GM19324 (cell line): Measurements from ENCODE around the gene TBX10.
"Not testable (repeated sequence)": the region's sequence is repeated elsewhere in the genome, so short reads cannot be mapped to it uniquely, and the experiment has no call there.

Experiments
- ATAC-seq: cut with Tn5 transposase; IDR thresholded peaks from one replicate; pipeline ENCODE4 v1.9.1; 2021; ENCODE audit warnings: mild to moderate bottlenecking, moderate library complexity; ENCODE audit not compliant: unreplicated experiment, low FRiP score

Gene TBX10

GRCh38 chr11:67639438-67639859 lies at the start of gene TBX10:
Gene TBX10 (minus strand): TSS chr11:67639763. CDS start chr11:67639472, 291 bp downstream.
- ATAC-seq: no peak

- ATAC-seq: no peak
Observed at GRCh38 chr11:67689178-67689577, 49.6 kb upstream of the TBX10 start.

DNA sequence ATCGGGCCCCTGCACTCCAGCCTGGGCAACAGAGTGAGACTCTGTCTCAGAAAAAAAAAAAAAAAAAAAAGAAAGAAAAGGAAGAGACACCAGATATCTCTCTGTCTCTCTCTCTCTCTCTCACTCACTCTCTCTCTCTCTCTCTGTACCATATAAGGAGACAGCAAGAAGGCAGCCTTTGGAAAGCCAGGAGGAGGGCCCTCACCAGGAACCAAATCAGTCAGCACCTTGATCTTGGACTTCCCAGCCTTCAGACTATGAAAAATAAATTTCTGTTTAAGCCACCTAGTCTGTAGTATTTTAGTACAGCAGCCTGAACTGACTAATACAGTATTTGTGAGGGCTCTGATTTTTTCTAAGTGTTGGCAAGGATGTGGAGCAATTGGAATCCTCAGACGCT lies 48.4 kb upstream of the TBX10 start:
- ATAC-seq: no peak

- ATAC-seq: not testable (repeated sequence)
Observed at GRCh38 chr11:67685641-67686332, 46.2 kb upstream of the TBX10 start.

- ATAC-seq: not testable (repeated sequence)
Observed at GRCh38 chr11:67682126-67683034, 42.8 kb upstream of the TBX10 start.

DNA sequence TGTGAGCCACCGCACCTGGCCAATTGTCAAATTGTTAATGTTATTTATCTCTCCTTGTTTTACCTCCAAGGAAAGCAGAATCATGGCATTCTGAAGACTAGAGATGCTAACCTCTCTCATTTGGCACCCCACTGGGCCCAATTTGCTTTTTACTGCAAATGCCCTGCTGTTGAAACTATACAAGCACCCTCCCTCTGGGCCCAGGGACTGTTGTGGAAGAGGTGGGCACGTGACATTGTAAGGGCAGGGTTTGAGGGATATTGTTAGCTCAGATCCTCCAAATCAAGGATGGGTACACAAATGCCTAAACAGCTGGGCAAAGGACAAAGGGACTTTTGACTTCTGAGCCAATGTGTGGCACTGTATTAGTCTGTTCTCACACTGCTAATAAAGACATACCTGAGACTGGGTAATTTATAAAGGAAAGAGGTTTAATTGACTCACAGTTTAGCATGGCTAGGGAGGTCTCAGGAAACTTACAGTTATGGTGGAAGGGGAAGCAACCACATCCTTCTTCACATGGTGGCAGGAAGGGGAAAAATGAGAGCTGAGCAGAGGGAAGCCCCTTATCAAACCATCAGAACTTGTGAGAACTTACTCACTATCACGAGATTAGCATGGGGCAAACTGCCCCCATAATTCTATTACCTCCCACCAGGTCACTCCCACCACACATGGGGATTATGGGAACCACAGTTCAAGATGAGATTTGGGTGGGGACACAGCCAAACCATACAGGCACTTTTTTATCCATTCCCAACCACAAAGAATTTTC lies 41.3 kb upstream of the TBX10 start:
- ATAC-seq: no peak

GRCh38 chr11:67675058-67675747 lies 35.6 kb upstream of the TBX10 start:
- no peak for ATAC-seq

- ATAC-seq: no peak
Observed at GRCh38 chr11:67674442-67674871, 34.9 kb upstream of the TBX10 start, which contains the start of gene ALDH3B2. Gene ALDH3B2 (minus strand): TSS chr11:67674623. CDS start chr11:67666935, 7,688 bp downstream.

- ATAC-seq: no peak
Observed at GRCh38 chr11:67673902-67674301, 34.3 kb upstream of the TBX10 start.

GRCh38 chr11:67673358-67673757 lies 33.8 kb upstream of the TBX10 start:
- no peak for ATAC-seq

DNA sequence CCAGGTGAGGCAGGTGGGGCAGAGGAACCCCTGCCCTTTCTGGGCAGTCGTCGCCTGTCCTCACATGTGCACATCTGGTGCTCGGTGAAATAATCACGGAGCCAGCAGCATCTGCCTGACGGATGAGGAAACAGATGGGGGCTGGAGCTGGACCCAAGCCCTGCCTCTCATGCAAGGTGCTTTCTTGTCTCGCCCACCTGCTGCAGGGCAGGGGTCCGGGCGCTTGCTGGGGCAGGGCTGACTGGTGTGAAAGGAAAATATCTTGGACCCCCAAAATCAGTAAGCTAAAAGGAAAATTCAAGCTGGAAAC lies 31.6 kb upstream of the TBX10 start:
- ATAC-seq: no peak

DNA sequence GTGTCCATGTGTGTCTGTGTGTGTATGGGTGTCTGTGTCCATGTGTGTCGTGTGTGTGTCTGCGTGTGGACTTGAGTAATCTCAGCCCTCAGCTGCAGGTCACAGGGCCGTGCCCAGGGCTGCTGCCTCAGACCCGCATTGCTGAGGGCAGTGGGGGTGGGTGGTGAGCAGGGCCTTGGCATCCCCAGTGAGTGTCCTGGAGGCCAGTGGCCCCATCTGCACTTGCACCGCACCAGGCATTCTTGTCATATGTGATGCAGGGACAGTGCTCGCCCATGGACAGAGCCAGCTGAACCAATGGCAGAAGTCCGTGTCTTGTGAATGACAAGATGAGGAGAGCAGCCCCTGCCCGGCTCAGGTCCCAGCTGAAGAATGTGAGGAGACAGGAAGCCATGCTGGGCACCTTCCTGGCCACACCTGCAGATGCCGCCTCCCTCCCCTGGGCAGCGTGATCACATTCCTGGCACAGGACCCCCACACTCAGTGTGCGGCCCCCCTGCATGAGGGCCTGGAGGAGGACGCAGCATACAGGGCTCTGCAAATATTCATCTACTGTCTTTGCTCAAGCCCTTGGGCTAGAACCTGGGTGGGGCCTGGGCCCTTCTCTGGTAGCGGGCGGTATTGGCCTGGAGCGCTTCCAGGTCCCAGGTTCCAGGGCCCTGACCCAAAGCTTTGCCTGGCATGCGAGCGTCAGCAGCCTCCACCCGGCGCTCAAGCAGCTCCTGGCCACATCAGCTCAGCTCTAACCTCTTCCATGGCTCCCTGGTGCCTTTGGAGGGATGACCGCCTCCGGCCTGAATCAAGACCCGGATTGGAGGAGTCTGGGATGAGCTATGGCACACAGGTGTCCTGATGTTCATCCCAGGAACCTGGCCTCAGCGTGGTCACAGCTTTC lies 31.0 kb upstream of the TBX10 start:
- no peak for ATAC-seq

GRCh38 chr11:67668192-67668551 lies 28.6 kb upstream of the TBX10 start:
- no peak for ATAC-seq

- ATAC-seq: no peak
Observed at GRCh38 chr11:67667490-67668191, 28.1 kb upstream of the TBX10 start.

DNA sequence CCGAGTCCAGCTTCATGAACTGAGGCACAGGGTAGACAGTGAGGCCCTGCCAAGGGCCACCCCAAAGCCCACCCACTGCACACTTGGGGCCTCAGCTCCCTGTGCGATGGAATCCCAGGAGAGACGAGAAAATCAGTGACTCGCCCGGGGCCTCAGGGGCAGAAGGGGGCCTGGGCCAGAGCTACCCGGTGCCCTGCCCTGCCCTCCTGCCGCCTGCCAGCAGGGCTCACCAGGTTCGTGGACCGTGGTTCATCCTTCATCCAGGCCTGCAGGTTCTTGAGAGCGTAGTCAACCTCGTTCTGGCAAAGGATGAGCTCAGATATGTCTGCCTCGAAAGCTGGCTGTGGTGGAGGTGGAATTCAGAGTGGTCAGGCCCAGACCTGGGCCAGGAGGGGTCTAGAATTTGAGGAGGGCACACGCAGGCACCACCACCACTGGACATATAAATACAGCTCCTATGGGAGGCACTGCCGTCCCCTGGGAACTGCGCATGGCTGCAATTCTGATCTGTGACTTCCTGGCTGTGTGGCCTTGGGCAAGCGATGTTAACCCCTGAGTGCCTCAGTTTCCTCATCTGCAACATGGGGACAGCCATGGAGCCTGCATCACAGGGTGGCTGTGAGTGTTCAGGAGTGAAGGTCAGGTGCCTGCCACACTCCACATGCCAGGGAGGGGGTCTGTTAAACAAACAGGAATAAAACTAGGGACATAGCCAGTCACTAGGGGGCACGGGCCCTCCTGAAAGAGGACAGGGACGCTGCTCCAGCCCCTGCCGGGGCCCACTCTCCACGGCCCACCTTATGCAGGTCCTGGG lies 27.3 kb upstream of the TBX10 start:
- no peak for ATAC-seq

DNA sequence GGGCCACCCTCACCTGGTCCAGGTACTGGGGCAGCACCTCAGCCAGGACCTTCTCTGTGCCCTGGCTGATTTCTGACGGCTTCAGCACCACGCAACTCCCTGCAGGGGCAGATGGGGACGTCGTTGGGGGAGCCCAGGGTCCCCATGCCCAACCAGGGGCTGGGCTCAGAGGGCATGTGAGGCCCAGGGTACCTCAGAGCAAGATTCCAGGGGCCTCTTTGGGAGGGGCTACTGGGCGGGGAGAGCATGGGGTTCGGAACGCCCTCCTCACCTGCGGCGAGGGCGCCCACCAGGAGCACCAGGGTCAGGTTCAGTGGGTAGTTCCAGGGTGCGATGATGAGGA lies 26.7 kb upstream of the TBX10 start:
- ATAC-seq: no peak

DNA sequence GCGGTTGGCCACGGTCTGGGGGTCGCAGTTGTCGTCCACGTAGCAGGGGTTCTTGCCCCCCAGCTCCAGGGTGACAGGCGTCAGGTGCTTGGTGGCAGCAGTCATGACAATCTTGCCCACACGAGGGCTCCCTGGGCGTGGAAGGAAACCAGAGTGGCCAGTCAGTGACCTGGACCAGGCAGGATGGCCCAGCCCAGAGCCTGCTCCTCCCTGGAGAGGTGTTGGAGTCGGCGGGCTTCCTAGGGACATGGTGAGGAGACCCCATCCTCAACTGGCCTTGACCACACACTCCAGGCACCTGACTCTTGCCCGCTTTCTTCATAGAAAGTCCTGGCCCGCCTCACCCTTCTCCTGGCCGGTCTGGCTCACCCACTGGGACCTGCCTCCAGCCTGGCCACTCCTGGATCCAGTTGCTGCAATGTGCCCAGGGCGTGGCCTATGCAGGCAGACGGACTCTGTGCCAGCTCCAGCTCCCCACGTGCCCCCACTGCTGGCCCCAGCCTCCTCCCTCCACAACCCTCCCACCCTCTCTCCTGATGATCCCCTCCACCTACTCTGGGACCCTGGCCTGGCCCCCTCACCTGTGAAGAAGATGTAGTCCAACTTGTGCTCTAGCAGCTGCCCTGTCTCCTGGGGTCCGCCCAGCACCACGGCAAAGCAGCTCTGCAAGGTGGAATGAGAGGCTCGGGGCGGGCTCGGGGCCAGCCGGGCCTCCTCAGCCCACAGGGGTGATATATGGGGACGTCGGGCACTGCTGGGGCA lies 26.2 kb upstream of the TBX10 start:
- ATAC-seq: no peak
